HepG2 (cell line): ENCODE results near the gene IFI27L2. TPM values are rescaled to one million over a fixed set of nuclear protein-coding genes. Genes with fewer than 3 reads are reported as not detected.

Experiments
- HDAC1 ChIP-seq: sonication (generic); formaldehyde crosslinking; IDR thresholded peaks from 2 replicates; pipeline ENCODE4 v1.5.1; 2020; ENCODE audit warnings: mild to moderate bottlenecking, missing genetic modification reagents
- LCORL ChIP-seq, 2 experiments: fragments of 450-650 bp in 1 of 2; sonication (generic) in 1 of 2; formaldehyde crosslinking in 1 of 2; IDR thresholded peaks; 2 replicates each; pipeline versions ENCODE4 v1.5.0 to v1.6.1; 2017 to 2020; ENCODE audit warnings: antibody characterized with exemption in 1 of 2, missing genetic modification reagents in 1 of 2
- MAZ ChIP-seq, 2 experiments: sonication (generic) in 1 of 2; formaldehyde crosslinking in 1 of 2; IDR thresholded peaks; 2 replicates each; pipeline versions ENCODE4 v1.5.0 to v1.6.1; 2012 to 2020; ENCODE audit warnings: low read depth in 2 of 2, mild to moderate bottlenecking in 2 of 2, borderline replicate concordance in 1 of 2, improper control_type of control experiment in 1 of 2, low read length in 1 of 2, missing genetic modification reagents in 1 of 2, moderate library complexity in 1 of 2
- NFE2 ChIP-seq: sonication (generic); formaldehyde crosslinking; IDR thresholded peaks from 2 replicates; pipeline ENCODE4 v1.4.0; 2020; ENCODE audit warnings: missing genetic modification reagents
- POLR2A ChIP-seq, 2 experiments: IDR thresholded peaks; 2 replicates each; pipeline ENCODE4 v1.6.1; 2011; ENCODE audit warnings: low read depth in 2 of 2, low read length in 2 of 2, mild to moderate bottlenecking in 1 of 2, moderate library complexity in 1 of 2; ENCODE audit not compliant: insufficient read depth in 1 of 2
- RARA ChIP-seq: IDR thresholded peaks from 2 replicates; pipeline ENCODE4 v1.6.1; 2016; ENCODE audit warnings: missing genetic modification reagents, missing compliant biosample characterization
- ZNF160 ChIP-seq: sonication (generic); formaldehyde crosslinking; IDR thresholded peaks from 2 replicates; pipeline ENCODE4 v1.8.0; 2022; ENCODE audit warnings: mild to moderate bottlenecking, inconsistent platforms, missing genetic modification reagents
- ZNF501 ChIP-seq: sonication (generic); formaldehyde crosslinking; IDR thresholded peaks from 2 replicates; pipeline ENCODE4 v1.5.1; 2020; ENCODE audit warnings: mild to moderate bottlenecking, moderate library complexity, missing genetic modification reagents
- ZNF546 ChIP-seq: sonication (generic); formaldehyde crosslinking; conservative IDR thresholded peaks from 2 replicates; pipeline ENCODE4 v1.8.1; 2023; ENCODE audit warnings: mild to moderate bottlenecking, missing genetic modification reagents
- ZNF564 ChIP-seq: sonication (generic); formaldehyde crosslinking; IDR thresholded peaks from 2 replicates; pipeline ENCODE4 v1.8.1; 2023; ENCODE audit warnings: mild to moderate bottlenecking, missing genetic modification reagents
- polyA plus RNA-seq, 8 experiments: library from polyadenylated mRNA; depleted of rRNA in 3 of 8; stranded (reverse) in 7 of 8; unstranded in 1 of 8; fragments of >200 nt; fragmentation: Illumina TruSeq in 4 of 8; extraction: Trizol in 4 of 8; gene quantifications; 2 replicates each; pipeline versions ENCODE4 v1.2.1 to v1.2.3, GENCODE V29; 2011 to 2016; ENCODE audit warnings: low read depth in 4 of 8, missing spikeins in 1 of 8, mixed read lengths in 1 of 8; ENCODE audit not compliant: insufficient read depth in 1 of 8
- total RNA-seq, 5 experiments: library from RNA; depleted of rRNA; stranded (reverse); fragments of >200 nt; fragmentation: Illumina TruSeq; extraction: Trizol; gene quantifications; 2 replicates each; pipeline ENCODE4 v1.2.3, GENCODE V29; 2016; ENCODE audit warnings: low read depth in 1 of 5
- TF ChIP-seq, protein P1 (sequence below): sonication (generic); IDR thresholded peaks from 2 replicates; pipeline ENCODE4 v1.6.1; 2016; ENCODE audit warnings: low read depth, borderline replicate concordance
- TF ChIP-seq, protein P2 (sequence below): IDR thresholded peaks from 2 replicates; pipeline ENCODE4 v1.6.1; 2012; ENCODE audit warnings: inconsistent platforms
- TF ChIP-seq, protein P3 (sequence below): IDR thresholded peaks from 2 replicates; pipeline ENCODE4 v1.6.1; 2012; ENCODE audit warnings: low read depth, low read length, improper control_type of control experiment
- TF ChIP-seq, protein P4 (sequence below): sonication (generic); formaldehyde crosslinking; IDR thresholded peaks from 2 replicates; pipeline ENCODE4 v1.8.1; 2022; ENCODE audit warnings: low read depth, mild to moderate bottlenecking, missing genetic modification reagents
- TF ChIP-seq, protein P5 (sequence below): sonication (generic); formaldehyde crosslinking; IDR thresholded peaks from 2 replicates; pipeline ENCODE4 v1.5.1; 2020; ENCODE audit warnings: mild to moderate bottlenecking, missing genetic modification reagents, moderate library complexity
- TF ChIP-seq, protein P6 (sequence below): sonication (generic); formaldehyde crosslinking; IDR thresholded peaks from 2 replicates; pipeline ENCODE4 v1.5.1; 2020; ENCODE audit warnings: missing genetic modification reagents, mild to moderate bottlenecking, borderline replicate concordance

Gene IFI27L2
- total and polyA plus RNA-seq, 2 of the 13 experiments (the other 11 are each of a cell fraction or from before 2014, with no cell fraction given): 4.3 to 4.8 TPM

DNA sequence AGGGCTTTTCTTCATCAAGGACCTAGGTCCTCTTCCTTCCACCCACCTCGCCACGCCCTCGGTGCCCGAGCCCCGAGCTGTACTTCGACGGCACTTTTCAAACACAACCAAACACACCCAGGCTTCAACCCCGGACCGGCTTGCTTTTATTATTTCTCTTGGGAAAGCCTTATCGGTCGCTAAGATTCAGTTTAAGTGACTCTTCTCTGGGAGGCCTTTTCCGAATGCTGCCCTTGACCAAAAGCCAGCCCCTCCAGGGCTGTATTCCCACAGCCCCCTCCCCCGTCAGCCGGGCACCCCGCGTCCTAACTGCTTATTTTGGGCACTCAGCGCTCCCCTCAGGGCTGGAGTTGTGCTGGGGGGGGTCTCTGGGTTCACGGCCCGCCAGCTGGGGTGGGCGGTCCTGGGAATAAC, 44.1 kb upstream of the IFI27L2 start (continued):
- TF ChIP-seq HDAC1 (CRISPR knock-in tag): peak; percentile 28; the same call in 1 of the 2 replicates
- TF ChIP-seq POLR2A (IDR thresholded peaks at IDR 0.05; ENCODE audit: insufficient read depth in 1 of 2, low read depth in 2 of 2, low read length in 2 of 2): 0 out of 4 replicates have a peak, but pooled peaks of 1 of the 2 experiments have one; percentile 43
- no peak for TF ChIP-seq NFE2
- TF ChIP-seq ZNF564 (CRISPR knock-in tag): no peak
- TF ChIP-seq, protein P1, sequence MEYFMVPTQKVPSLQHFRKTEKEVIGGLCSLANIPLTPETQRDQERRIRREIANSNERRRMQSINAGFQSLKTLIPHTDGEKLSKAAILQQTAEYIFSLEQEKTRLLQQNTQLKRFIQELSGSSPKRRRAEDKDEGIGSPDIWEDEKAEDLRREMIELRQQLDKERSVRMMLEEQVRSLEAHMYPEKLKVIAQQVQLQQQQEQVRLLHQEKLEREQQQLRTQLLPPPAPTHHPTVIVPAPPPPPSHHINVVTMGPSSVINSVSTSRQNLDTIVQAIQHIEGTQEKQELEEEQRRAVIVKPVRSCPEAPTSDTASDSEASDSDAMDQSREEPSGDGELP: peak; percentile 80; the same call in 1 of the 2 replicates
- TF ChIP-seq, protein P2, sequence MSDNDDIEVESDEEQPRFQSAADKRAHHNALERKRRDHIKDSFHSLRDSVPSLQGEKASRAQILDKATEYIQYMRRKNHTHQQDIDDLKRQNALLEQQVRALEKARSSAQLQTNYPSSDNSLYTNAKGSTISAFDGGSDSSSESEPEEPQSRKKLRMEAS: 0 out of 2 replicates have a peak, but pooled peaks have one; percentile 5
- peak; percentile 16; the same call in 1 of the 2 replicates for TF ChIP-seq MAZ (IDR thresholded peaks at IDR 0.05; ENCODE audit: borderline replicate concordance, low read depth, low read length)
- no peak for TF ChIP-seq MAZ (CRISPR knock-in tag; IDR thresholded peaks at IDR 0.05; ENCODE audit: low read depth)
- no peak for TF ChIP-seq LCORL (IDR thresholded peaks at IDR 0.05)
- TF ChIP-seq LCORL (CRISPR knock-in tag; IDR thresholded peaks at IDR 0.05): peak; percentile 59; the same call in 1 of the 2 replicates
- no peak for TF ChIP-seq RARA
- TF ChIP-seq, protein P3, sequence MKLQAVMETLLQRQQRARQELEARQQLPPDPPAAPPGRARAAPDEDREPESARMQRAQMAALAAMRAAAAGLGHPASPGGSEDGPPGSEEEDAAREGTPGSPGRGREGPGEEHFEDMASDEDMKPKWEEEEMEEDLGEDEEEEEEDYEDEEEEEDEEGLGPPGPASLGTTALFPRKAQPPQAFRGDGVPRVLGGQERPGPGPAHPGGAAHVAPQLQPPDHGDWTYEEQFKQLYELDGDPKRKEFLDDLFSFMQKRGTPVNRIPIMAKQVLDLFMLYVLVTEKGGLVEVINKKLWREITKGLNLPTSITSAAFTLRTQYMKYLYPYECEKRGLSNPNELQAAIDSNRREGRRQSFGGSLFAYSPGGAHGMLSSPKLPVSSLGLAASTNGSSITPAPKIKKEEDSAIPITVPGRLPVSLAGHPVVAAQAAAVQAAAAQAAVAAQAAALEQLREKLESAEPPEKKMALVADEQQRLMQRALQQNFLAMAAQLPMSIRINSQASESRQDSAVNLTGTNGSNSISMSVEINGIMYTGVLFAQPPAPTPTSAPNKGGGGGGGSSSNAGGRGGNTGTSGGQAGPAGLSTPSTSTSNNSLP: no peak
- TF ChIP-seq, protein P4, sequence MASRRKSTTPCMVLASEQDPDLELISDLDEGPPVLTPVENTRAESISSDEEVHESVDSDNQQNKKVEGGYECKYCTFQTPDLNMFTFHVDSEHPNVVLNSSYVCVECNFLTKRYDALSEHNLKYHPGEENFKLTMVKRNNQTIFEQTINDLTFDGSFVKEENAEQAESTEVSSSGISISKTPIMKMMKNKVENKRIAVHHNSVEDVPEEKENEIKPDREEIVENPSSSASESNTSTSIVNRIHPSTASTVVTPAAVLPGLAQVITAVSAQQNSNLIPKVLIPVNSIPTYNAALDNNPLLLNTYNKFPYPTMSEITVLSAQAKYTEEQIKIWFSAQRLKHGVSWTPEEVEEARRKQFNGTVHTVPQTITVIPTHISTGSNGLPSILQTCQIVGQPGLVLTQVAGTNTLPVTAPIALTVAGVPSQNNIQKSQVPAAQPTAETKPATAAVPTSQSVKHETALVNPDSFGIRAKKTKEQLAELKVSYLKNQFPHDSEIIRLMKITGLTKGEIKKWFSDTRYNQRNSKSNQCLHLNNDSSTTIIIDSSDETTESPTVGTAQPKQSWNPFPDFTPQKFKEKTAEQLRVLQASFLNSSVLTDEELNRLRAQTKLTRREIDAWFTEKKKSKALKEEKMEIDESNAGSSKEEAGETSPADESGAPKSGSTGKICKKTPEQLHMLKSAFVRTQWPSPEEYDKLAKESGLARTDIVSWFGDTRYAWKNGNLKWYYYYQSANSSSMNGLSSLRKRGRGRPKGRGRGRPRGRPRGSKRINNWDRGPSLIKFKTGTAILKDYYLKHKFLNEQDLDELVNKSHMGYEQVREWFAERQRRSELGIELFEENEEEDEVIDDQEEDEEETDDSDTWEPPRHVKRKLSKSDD (CRISPR knock-in tag): no peak
- TF ChIP-seq ZNF501 (CRISPR knock-in tag): peak; percentile 42; the same call in 1 of the 2 replicates
- TF ChIP-seq, protein P5, sequence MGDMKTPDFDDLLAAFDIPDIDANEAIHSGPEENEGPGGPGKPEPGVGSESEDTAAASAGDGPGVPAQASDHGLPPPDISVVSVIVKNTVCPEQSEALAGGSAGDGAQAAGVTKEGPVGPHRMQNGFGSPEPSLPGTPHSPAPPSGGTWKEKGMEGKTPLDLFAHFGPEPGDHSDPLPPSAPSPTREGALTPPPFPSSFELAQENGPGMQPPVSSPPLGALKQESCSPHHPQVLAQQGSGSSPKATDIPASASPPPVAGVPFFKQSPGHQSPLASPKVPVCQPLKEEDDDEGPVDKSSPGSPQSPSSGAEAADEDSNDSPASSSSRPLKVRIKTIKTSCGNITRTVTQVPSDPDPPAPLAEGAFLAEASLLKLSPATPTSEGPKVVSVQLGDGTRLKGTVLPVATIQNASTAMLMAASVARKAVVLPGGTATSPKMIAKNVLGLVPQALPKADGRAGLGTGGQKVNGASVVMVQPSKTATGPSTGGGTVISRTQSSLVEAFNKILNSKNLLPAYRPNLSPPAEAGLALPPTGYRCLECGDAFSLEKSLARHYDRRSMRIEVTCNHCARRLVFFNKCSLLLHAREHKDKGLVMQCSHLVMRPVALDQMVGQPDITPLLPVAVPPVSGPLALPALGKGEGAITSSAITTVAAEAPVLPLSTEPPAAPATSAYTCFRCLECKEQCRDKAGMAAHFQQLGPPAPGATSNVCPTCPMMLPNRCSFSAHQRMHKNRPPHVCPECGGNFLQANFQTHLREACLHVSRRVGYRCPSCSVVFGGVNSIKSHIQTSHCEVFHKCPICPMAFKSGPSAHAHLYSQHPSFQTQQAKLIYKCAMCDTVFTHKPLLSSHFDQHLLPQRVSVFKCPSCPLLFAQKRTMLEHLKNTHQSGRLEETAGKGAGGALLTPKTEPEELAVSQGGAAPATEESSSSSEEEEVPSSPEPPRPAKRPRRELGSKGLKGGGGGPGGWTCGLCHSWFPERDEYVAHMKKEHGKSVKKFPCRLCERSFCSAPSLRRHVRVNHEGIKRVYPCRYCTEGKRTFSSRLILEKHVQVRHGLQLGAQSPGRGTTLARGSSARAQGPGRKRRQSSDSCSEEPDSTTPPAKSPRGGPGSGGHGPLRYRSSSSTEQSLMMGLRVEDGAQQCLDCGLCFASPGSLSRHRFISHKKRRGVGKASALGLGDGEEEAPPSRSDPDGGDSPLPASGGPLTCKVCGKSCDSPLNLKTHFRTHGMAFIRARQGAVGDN (CRISPR knock-in tag): peak; percentile 64
- TF ChIP-seq, protein P6, sequence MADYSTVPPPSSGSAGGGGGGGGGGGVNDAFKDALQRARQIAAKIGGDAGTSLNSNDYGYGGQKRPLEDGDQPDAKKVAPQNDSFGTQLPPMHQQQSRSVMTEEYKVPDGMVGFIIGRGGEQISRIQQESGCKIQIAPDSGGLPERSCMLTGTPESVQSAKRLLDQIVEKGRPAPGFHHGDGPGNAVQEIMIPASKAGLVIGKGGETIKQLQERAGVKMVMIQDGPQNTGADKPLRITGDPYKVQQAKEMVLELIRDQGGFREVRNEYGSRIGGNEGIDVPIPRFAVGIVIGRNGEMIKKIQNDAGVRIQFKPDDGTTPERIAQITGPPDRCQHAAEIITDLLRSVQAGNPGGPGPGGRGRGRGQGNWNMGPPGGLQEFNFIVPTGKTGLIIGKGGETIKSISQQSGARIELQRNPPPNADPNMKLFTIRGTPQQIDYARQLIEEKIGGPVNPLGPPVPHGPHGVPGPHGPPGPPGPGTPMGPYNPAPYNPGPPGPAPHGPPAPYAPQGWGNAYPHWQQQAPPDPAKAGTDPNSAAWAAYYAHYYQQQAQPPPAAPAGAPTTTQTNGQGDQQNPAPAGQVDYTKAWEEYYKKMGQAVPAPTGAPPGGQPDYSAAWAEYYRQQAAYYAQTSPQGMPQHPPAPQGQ (CRISPR knock-in tag): no peak
- no peak for TF ChIP-seq ZNF546 (CRISPR knock-in tag)
- 0 out of 2 replicates have a peak, but pooled peaks have one; percentile 32 for TF ChIP-seq ZNF160 (CRISPR knock-in tag)
